Prostate gland (tissue), 2 donors: ENCODE results near the gene GRK3. TPM values are rescaled to one million over a fixed set of nuclear protein-coding genes. Genes with fewer than 3 reads are reported as not detected.

ENCODE experiments used
- DNase-seq: peaks from one replicate; pipeline ENCODE4 v3.0.0-alpha.2; 2019; ENCODE audit warnings: low spot score
- H3K27ac ChIP-seq, 2 donors: fragments of 200-600 bp; sonication (generic); 2 replicates each; pipeline ENCODE4 v1.5.1; 2017 to 2019
- H3K27me3 ChIP-seq: fragments of 200-600 bp; sonication (generic); replicated peaks from 2 replicates; pipeline ENCODE4 v1.5.1; 2019; ENCODE audit not compliant: insufficient read depth
- H3K36me3 ChIP-seq, 2 donors: fragments of 200-600 bp; sonication (generic); 1 replicate in 1 of 2; 2 replicates in 1 of 2; pipeline versions ENCODE4 v1.5.1 to v1.8.1; 2017 to 2019
- H3K4me1 ChIP-seq: fragments of 200-600 bp; sonication (generic); replicated peaks from 2 replicates; pipeline ENCODE4 v1.5.1; 2019
- H3K4me3 ChIP-seq, 2 donors: fragments of 200-600 bp; sonication (generic); 2 replicates each; pipeline ENCODE4 v1.5.1; 2017 to 2019
- H3K9me3 ChIP-seq: fragments of 200-600 bp; sonication (generic); 2 replicates; pipeline ENCODE4 v1.5.1; 2017
- CTCF ChIP-seq, 4 experiments: fragments of 200-600 bp in 2 of 4; fragments of 450-650 bp in 2 of 4; sonication (generic) in 2 of 4; IDR thresholded peaks; 1 replicate in 3 of 4; 2 replicates in 1 of 4; pipeline ENCODE4 v1.5.1; 2016 to 2019; ENCODE audit warnings: antibody characterized with exemption in 4 of 4, mild to moderate bottlenecking in 2 of 4, moderate library complexity in 2 of 4
- POLR2A ChIP-seq: fragments of 450-650 bp; IDR thresholded peaks from one replicate; pipeline ENCODE4 v1.6.1; 2016; ENCODE audit warnings: antibody characterized with exemption, mild to moderate bottlenecking
- POLR2AphosphoS5 ChIP-seq: sonication (generic); formaldehyde crosslinking; IDR thresholded peaks from one replicate; pipeline ENCODE4 v1.6.1; 2017; ENCODE audit warnings: antibody characterized with exemption
- WGBS: methylation state at CpG from one replicate; pipeline ENCODE4 v1.1.5; 2018; 5-methylcytosine and 5-hydroxymethylcytosine counted together
- intact Hi-C: fragments of 100-400 bp; cut with DNase I; formaldehyde crosslinking; loops from one replicate; pipeline ENCODE4 v1.14.2; 2022
- total RNA-seq, 2 donors: library from RNA; depleted of rRNA; stranded (reverse); fragments of >200 nt; gene quantifications; one replicate each; pipeline ENCODE4 v1.1.0, GENCODE V29; 2016

GRK3 gene
- total RNA-seq, 2 donors from 2014 or later, result 10.2 to 16.9 TPM

DNA sequence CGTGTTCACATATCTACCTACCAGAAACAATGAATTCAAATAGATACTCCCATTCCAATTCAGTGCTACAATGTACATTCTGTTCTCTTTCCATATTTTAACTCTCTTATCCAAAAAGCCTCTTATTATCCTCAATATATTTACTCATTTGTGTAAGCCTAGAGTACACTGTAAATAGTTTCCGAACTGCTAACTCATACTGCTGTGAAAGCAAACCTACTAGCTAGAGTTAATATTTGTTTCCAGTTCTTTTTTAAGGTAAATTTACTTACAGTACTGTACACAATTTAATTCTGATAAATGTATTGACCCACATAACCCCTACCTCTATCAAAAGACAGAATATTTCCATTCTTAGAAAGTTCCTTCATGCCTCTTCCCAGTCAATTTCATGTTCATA is 71.8 kb downstream of the GRK3 start:
- no peak overlapping the region for H3K4me3 ChIP-seq
- intact Hi-C loops, result no loop called here
- WGBS, result 65% methylated on average over 2 of the region's 2 CpGs
- H3K36me3 ChIP-seq, result no peaks in the 10 kb centered on the region
- no peaks in the 10 kb centered on the region for H3K9me3 ChIP-seq
- H3K4me1 ChIP-seq, result no peaks in the 10 kb centered on the region
- no peaks in the 10 kb centered on the region for H3K27me3 ChIP-seq
- DNase-seq, result no peak
- peak overlapping the region; percentile 8 to 62 for H3K27ac ChIP-seq
- TF ChIP-seq POLR2A (no peak), CTCF (IDR thresholded peaks at IDR 0.05) (no peak), POLR2AphosphoS5 (peak; percentile 18)

DNA sequence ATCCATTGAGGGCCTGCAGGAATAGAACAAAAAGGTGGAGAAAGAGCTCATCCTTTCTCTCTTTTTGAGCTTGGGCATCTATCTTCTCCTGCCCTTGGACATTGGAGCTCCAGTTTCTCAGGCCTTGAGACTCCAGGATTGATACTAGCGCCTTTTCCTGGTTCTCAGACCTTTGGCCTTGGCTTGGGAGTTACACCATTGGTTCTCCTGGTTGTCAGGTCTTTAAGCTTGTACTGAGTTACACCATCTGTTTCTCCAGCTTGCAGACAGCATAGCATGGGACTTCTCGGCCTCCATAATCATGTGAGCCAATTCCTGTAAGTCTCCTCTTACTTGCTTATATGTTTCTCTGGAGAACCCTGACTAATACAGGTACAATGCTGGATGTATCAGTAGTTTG is 72.6 kb downstream of the GRK3 start:
- Histone ChIP-seq H3K4me1 (no peaks in the 10 kb centered on the region), H3K27ac (peak overlapping the region in 1 of 2 donors; percentile 62), H3K9me3 (no peaks in the 10 kb centered on the region), H3K4me3 (no peak overlapping the region), H3K36me3 (no peaks in the 10 kb centered on the region), H3K27me3 (no peaks in the 10 kb centered on the region)
- no peak for DNase-seq
- 64% methylated on average over 2 of the region's 2 CpGs for WGBS
- intact Hi-C loops, result no loop called here
- TF ChIP-seq POLR2A (no peak), CTCF (IDR thresholded peaks at IDR 0.05) (no peak), POLR2AphosphoS5 (no peak)

- TF ChIP-seq POLR2A (no peak), POLR2AphosphoS5 (no peak), CTCF (IDR thresholded peaks at IDR 0.05) (no peak)
- intact Hi-C loops, result no loop called here
- 82% methylated on average over 4 of the region's 4 CpGs for WGBS
Measured at GRCh38 chr22:25637672-25638071, 73.2 kb downstream of the GRK3 start.

GRCh38 chr22:25638638-25639037 is 74.2 kb downstream of the GRK3 start:
- Histone ChIP-seq H3K4me1 (no peaks in the 10 kb centered on the region), H3K36me3 (no peaks in the 10 kb centered on the region), H3K4me3 (no peak overlapping the region), H3K27ac (no peak overlapping the region), H3K27me3 (no peaks in the 10 kb centered on the region), H3K9me3 (no peaks in the 10 kb centered on the region)
- TF ChIP-seq CTCF (IDR thresholded peaks at IDR 0.05), result no peak
- no peak for TF ChIP-seq POLR2AphosphoS5
- no peak for TF ChIP-seq POLR2A
- intact Hi-C loops, result no loop called here
- no peak for DNase-seq
- WGBS, result 85% methylated on average over 1 of the region's 1 CpG

More at GRCh38 chr22:25637672-25638071, 73.2 kb downstream of the GRK3 start:
- Histone ChIP-seq H3K4me1 (no peaks in the 10 kb centered on the region), H3K4me3 (no peak overlapping the region), H3K36me3 (no peaks in the 10 kb centered on the region), H3K27ac (peak overlapping the region in 1 of 2 donors; percentile 62), H3K27me3 (no peaks in the 10 kb centered on the region), H3K9me3 (no peaks in the 10 kb centered on the region)
- DNase-seq, result no peak

DNA sequence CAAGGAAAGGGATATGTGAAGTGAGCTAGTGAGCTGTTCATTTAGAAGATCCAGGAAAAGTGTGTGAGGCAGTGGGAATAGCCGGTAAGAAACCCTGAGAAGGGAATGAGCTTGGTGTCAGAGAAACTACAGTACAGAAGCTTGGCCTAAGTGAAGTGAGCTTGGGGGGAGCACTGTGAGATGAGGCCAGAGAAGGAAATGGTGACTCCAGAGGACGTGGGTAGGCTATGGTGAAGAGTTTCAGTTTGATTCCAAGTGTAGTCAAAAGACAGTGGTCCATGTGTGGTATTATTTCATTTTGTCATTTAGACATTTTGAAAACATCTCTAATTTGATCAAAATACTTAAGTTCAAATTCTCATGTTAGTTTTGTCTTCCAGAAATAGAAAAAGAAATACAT is 77.2 kb downstream of the GRK3 start:
- no peaks in the 10 kb centered on the region for H3K27me3 ChIP-seq
- no peak overlapping the region for H3K27ac ChIP-seq
- H3K9me3 ChIP-seq, result no peaks in the 10 kb centered on the region
- TF ChIP-seq POLR2A, result no peak
- TF ChIP-seq POLR2AphosphoS5, result no peak
- no peak for TF ChIP-seq CTCF (IDR thresholded peaks at IDR 0.05)
- DNase-seq, result no peak
- no peaks in the 10 kb centered on the region for H3K36me3 ChIP-seq
- intact Hi-C loops, result no loop called here
- H3K4me1 ChIP-seq, result no peaks in the 10 kb centered on the region
- H3K4me3 ChIP-seq, result no peak overlapping the region
- WGBS, result 98% methylated on average over 2 of the region's 2 CpGs
